ENCODE measurements around the gene SUCLG1.

SUCLG1 gene

DNA sequence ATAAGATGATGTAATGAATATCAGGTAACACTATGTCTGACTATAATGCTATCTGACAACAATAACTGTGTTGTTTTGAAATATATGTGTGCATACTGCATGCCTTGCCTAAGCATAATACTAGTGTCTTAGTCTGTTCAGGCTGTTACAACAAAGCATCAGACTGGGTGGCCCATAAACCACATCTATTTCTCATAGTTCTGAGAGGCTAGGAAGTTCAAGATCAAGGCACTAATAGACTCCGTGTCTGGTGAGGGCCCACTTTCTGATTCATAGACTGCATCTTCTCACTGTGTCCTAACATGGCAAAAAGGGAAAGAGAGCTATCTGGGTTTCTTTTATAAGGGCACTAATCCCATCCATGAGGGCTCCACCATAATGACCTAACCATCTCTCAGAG is 80.1 kb downstream of the SUCLG1 start:
- DNase-seq (ENCODE audit: low read depth), result no peak
- no peak overlapping the region for H3K4me3 ChIP-seq (ENCODE audit: control insufficient read depth, low read depth, low read length)
- TF ChIP-seq, protein P1, sequence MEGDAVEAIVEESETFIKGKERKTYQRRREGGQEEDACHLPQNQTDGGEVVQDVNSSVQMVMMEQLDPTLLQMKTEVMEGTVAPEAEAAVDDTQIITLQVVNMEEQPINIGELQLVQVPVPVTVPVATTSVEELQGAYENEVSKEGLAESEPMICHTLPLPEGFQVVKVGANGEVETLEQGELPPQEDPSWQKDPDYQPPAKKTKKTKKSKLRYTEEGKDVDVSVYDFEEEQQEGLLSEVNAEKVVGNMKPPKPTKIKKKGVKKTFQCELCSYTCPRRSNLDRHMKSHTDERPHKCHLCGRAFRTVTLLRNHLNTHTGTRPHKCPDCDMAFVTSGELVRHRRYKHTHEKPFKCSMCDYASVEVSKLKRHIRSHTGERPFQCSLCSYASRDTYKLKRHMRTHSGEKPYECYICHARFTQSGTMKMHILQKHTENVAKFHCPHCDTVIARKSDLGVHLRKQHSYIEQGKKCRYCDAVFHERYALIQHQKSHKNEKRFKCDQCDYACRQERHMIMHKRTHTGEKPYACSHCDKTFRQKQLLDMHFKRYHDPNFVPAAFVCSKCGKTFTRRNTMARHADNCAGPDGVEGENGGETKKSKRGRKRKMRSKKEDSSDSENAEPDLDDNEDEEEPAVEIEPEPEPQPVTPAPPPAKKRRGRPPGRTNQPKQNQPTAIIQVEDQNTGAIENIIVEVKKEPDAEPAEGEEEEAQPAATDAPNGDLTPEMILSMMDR (conservative IDR thresholded peaks at IDR 0.05; ENCODE audit: control insufficient read depth, insufficient read depth, low read depth, low read length), result no peak

DNA sequence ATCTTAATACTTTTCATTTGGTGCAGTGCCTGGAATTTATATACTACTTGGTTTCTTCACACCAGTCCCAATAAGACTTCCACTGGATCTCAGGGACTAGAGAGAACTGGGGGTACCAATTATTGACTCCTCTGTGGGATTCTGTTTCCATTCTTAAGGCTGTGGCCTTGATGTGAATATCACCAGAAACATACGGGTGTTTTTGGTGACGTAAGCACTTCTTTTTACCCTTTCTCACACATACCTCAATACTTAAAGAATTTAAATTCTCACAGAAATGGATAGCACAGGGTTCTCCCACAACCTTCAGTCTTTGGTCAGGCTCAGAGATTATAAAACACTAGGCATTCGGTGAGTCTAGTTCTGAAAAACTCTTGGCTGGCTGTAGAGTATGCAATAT is 84.1 kb downstream of the SUCLG1 start:
- no peak overlapping the region for H3K4me3 ChIP-seq (ENCODE audit: control insufficient read depth, low read depth, low read length)
- DNase-seq (ENCODE audit: low read depth), result no peak
- TF ChIP-seq, protein P1 (conservative IDR thresholded peaks at IDR 0.05; ENCODE audit: control insufficient read depth, insufficient read depth, low read depth, low read length), result no peak

DNA sequence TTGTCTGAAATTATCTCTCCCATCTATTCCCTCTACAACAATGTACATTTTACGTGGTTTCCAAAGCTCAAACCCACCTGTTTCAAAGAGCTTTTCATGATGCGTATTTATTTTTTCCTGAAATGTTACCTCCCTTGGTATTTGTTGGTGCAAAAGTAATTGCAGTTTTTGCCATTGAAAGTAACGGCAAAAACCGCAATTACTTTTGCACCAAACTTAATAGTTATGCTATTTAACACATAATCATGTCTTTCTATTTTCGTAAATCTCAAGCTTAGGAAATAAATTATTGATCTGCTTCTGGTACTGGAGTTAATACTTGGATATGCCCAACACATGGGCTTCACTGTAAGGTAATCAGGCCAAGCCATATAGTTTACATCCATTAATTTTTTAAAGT is 85.2 kb downstream of the SUCLG1 start:
- DNase-seq (ENCODE audit: low read depth), result no peak
- TF ChIP-seq, protein P1 (conservative IDR thresholded peaks at IDR 0.05; ENCODE audit: control insufficient read depth, insufficient read depth, low read depth, low read length), result no peak
- H3K4me3 ChIP-seq (ENCODE audit: control insufficient read depth, low read depth, low read length), result no peak overlapping the region
